GM19351 (cell line): ENCODE data around the gene RAET1G.

Source experiments
- ATAC-seq: cut with Tn5 transposase; IDR thresholded peaks from one replicate; pipeline ENCODE4 v1.9.1; 2021; ENCODE audit warnings: mild to moderate bottlenecking, moderate library complexity; ENCODE audit not compliant: unreplicated experiment

Gene RAET1G

GRCh38 chr6:149869275-149869892 is 53.5 kb downstream of the RAET1G start:
- ATAC-seq = no peak

- ATAC-seq = no peak
Observed at GRCh38 chr6:149867876-149868640, 54.9 kb downstream of the RAET1G start.
